ENCODE measurements around the gene RAPGEF2. TPM values are rescaled to one million over a fixed set of nuclear protein-coding genes. Genes with fewer than 3 reads are reported as not detected.

The RAPGEF2 gene
- total and polyA plus RNA-seq, 2 of the 8 experiments (the other 6 are each of a cell fraction or from before 2014, with no cell fraction given): 24.4 to 48.6 TPM

- H3K79me1 ChIP-seq (ENCODE audit: low read depth, low read length): peaks cover 2% of the 10 kb centered on the region; the same call in 1 of the 2 replicates
- no peak for DNase-seq (ENCODE audit: low read depth in 1 of 2, low spot score in 2 of 2)
- TF ChIP-seq EP300 (IDR thresholded peaks at IDR 0.05; ENCODE audit: borderline replicate concordance in 1 of 2, low read depth in 2 of 2, low read length in 2 of 2) (no peak), POLR2A (IDR thresholded peaks at IDR 0.05; ENCODE audit: control extremely low read depth in 1 of 2, low read depth in 2 of 2, low read length in 2 of 2) (no peak), USF2 (IDR thresholded peaks at IDR 0.05; ENCODE audit: low read length) (no peak), TBP (IDR thresholded peaks at IDR 0.05; ENCODE audit: low read depth, low read length) (no peak), POU5F1 (IDR thresholded peaks at IDR 0.05; ENCODE audit: low read depth, low read length) (no peak), RXRA (IDR thresholded peaks at IDR 0.05; ENCODE audit: insufficient read depth, low read depth, low read length) (no peak)
- WGBS, 2 experiments (ENCODE audit: extremely low coverage in 1 of 2, insufficient coverage in 1 of 2, insufficient read length in 1 of 2, insufficient replicate concordance in 2 of 2, low coverage in 1 of 2, low lambda C conversion rate in 2 of 2, missing lambda C conversion rate in 1 of 2): 90 to 100% methylated on average over 1 to 5 of the region's 5 CpGs
- no peak overlapping the region for H3K56ac ChIP-seq (replicated peaks; ENCODE audit: insufficient read length, low read depth, low read length)
- H4K20me1 ChIP-seq (replicated peaks in 1 of 2; ENCODE audit: control insufficient read depth in 1 of 2, insufficient read depth in 2 of 2, low read length in 2 of 2): no peaks in the 10 kb centered on the region
- peaks cover 6 to 96% of the 10 kb centered on the region in 2 experiments; a peak in 3 of 4 replicates for H3K79me2 ChIP-seq (ENCODE audit: control insufficient read depth in 1 of 2, insufficient read depth in 2 of 2, low read length in 2 of 2)
- H2BK15ac ChIP-seq (ENCODE audit: low read length): no peak overlapping the region
- H3K4me3 ChIP-seq (ENCODE audit: extremely low read depth in 1 of 4, insufficient read depth in 2 of 4, low read depth in 3 of 4, low read length in 4 of 4): no peak overlapping the region
- no peaks in the 10 kb centered on the region for H3K9me3 ChIP-seq (ENCODE audit: insufficient read depth in 2 of 2, low read depth in 1 of 2, low read length in 1 of 2)
- no peak overlapping the region for H2AK5ac ChIP-seq (ENCODE audit: low read depth, low read length)
- ChIA-PET CTCF (ENCODE audit: partially characterized antibody) (interaction anchor here (0.8 to 1.4 kb wide), 2 partner anchors 282 to 291 kb away, joined by 3 read pairs; no protein-coding TSS in a partner anchor), POLR2A (ENCODE audit: partially characterized antibody) (no interaction called here)
- H4K91ac ChIP-seq (replicated peaks; ENCODE audit: insufficient read length, low read length): no peak overlapping the region
- no peak overlapping the region for H2BK12ac ChIP-seq (ENCODE audit: low read depth, low read length)
- no peaks in the 10 kb centered on the region for H3K36me3 ChIP-seq (ENCODE audit: control insufficient read depth in 2 of 4, insufficient read depth in 4 of 4, low read length in 3 of 4)
- no peak for FAIRE-seq
- no peak overlapping the region for H3K4ac ChIP-seq (replicated peaks; ENCODE audit: insufficient read length, low read depth, low read length)
- H3K18ac ChIP-seq (ENCODE audit: extremely low read depth, low read length): no peak overlapping the region
- no peak overlapping the region for H3K4me2 ChIP-seq (ENCODE audit: insufficient read depth in 1 of 2, low read depth in 2 of 2, low read length in 2 of 2)
- no peak overlapping the region for H3K23ac ChIP-seq (ENCODE audit: insufficient read length)
- no peak overlapping the region for H4K8ac ChIP-seq (ENCODE audit: extremely low read depth, insufficient read depth, low read length)
- H3K14ac ChIP-seq (ENCODE audit: insufficient read length): no peak overlapping the region
- no peak overlapping the region for H3K27ac ChIP-seq (ENCODE audit: low read depth, low read length)
- no peak overlapping the region for H4K5ac ChIP-seq (ENCODE audit: insufficient read length, low read depth, low read length)
- H3K27me3 ChIP-seq (replicated peaks in 1 of 4; ENCODE audit: control insufficient read depth in 3 of 4, extremely low read depth in 1 of 4, insufficient read depth in 3 of 4, low read length in 3 of 4): no peaks in the 10 kb centered on the region
- H2AFZ ChIP-seq (ENCODE audit: low read length): no peak overlapping the region
- no peaks in the 10 kb centered on the region for H3K23me2 ChIP-seq (ENCODE audit: low read depth, low read length)
- H2BK20ac ChIP-seq (ENCODE audit: low read length): no peak overlapping the region
- H2BK5ac ChIP-seq (ENCODE audit: low read depth, low read length): no peak overlapping the region
- no peak overlapping the region for H2BK120ac ChIP-seq (replicated peaks; ENCODE audit: low read depth, low read length)
- H3K9ac ChIP-seq (replicated peaks in 1 of 4; ENCODE audit: extremely low read depth in 1 of 4, low read depth in 3 of 4, low read length in 3 of 4): no peak overlapping the region
- peaks cover 0 to 3% (median 0%) of the 10 kb centered on the region in 4 experiments; a peak in 1 of 7 replicates for H3K4me1 ChIP-seq (replicated peaks in 1 of 4; ENCODE audit: control insufficient read depth in 3 of 4, insufficient read depth in 4 of 4, low read length in 3 of 4)
These were observed 40.0 kb downstream of the RAPGEF2 start for GRCh38 chr4:159142681-159143384.

Data from H1 (cell line).